NCI-H748 (cell line): ENCODE data around the gene CLEC17A.
"Not testable (repeated sequence)": the region's sequence is repeated elsewhere in the genome, so short reads cannot be mapped to it uniquely, and the experiment has no call there.

Experiments
- DNase-seq: peaks from one replicate; lab custom pipeline; 2025; ENCODE audit not compliant: unreplicated experiment; lab: John Stamatoyannopoulos, UW

CLEC17A gene, protein sequence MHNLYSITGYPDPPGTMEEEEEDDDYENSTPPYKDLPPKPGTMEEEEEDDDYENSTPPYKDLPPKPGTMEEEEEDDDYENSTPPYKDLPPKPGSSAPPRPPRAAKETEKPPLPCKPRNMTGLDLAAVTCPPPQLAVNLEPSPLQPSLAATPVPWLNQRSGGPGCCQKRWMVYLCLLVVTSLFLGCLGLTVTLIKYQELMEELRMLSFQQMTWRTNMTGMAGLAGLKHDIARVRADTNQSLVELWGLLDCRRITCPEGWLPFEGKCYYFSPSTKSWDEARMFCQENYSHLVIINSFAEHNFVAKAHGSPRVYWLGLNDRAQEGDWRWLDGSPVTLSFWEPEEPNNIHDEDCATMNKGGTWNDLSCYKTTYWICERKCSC

GRCh38 chr19:14582894-14583340 is at the start of gene CLEC17A:
Gene CLEC17A, plus strand, starts transcription at chr19:14583084. Its CDS starts 77 bp downstream, at chr19:14583161.
- no peak for DNase-seq

DNA sequence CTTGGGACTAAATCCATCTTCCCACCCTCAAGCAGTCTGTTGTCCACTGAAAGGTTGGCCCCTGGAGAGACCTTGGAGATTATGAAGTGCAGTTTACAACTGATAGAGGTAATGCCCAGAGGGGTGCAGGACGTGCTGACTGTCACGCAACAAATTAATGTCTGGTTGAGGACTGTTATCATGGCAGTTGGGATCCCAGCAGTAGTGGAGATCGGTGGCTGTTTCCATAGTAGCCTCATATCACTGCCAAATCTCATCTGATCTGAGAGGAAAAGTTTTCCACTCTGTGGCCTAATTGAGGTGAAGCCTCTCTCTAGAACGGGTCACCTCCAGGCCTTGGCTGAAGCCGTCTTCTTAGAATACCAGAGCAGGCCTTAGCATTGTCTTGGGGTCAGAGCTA is 49.4 kb upstream of the CLEC17A start:
- no peak for DNase-seq

- no peak for DNase-seq
Measured at GRCh38 chr19:14536926-14537692, 45.8 kb upstream of the CLEC17A start.

- DNase-seq = no peak
Measured at GRCh38 chr19:14540741-14541525, 42.0 kb upstream of the CLEC17A start.

DNA sequence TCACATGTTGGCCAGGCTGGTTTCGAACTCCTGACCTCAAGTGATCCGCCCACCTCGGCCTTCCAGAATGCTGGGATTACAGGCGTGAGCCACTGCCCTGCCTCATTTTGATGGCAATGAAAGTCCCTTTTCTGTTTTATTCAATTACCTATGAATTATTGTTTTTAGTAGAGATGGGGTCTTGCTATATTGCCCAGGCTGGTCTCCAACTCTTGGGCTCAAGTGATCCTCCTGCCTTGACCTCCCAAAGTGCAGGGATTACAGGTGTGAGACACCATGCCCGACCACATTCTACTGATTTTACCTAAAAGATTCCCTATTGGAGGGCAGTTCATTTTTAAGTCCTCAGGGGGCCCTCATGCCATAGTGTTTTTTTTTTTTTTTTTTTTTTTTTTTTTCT is 40.9 kb upstream of the CLEC17A start:
- DNase-seq = not testable (repeated sequence)

GRCh38 chr19:14542711-14543328 is 40.1 kb upstream of the CLEC17A start:
- no peak for DNase-seq

DNA sequence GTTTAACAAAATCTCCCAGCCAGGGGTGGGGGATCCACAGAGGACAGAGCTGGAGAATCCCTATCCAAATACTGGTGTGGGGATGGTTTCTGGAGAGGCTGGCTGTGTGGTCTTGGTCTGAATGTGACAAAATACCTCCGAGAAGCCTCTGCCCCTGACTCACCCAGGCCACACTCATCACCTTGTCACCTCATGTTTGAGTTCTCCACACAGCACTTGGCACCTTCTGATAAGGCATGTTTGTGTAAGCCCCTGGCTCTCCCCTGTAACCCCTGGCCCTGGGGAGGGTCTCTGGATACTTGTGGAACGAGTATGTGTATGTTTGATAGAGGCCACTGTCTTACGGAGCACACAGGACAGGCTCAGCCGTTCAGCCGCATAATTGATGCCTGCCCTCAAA is 38.8 kb upstream of the CLEC17A start:
- no peak for DNase-seq

DNA sequence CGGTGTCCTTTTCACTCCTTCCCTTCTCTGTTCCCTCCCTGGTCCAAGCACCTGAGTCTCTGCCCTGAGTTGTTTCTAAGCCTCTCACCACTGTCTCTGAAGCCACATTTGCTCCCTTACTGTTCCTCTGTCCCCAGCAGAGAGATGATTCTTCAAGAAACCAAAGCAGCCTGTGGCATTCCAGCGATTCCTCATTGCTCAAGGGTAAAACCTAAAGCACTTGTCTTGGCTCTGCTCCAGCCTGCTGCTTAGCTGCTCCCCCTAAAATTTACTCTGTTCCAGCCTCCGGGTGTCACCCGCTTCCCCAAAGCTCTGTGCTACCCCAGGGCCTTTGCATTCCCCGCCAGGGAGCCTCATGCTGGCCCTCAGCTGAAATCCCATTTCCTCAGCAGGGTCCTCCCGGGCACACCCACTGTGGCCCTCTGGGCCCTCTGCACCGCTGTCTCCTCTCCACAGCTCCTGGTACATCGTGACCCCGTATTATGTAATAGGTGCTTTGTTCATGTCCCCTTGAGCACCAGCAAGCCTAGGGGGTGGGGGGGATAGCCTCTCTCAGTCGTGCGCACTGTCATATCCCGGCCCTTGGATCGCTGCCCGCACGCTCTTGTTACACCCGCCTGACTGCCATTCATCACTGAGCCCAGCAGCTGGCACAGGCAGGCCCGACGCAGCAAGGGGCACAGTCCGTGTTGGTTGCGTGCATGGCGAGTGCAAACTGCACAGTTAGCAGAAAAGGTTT is 37.7 kb upstream of the CLEC17A start:
- no peak for DNase-seq

GRCh38 chr19:14545716-14546082 is 37.2 kb upstream of the CLEC17A start:
- DNase-seq = no peak

GRCh38 chr19:14550201-14550754 is 32.6 kb upstream of the CLEC17A start:
- DNase-seq = no peak

DNA sequence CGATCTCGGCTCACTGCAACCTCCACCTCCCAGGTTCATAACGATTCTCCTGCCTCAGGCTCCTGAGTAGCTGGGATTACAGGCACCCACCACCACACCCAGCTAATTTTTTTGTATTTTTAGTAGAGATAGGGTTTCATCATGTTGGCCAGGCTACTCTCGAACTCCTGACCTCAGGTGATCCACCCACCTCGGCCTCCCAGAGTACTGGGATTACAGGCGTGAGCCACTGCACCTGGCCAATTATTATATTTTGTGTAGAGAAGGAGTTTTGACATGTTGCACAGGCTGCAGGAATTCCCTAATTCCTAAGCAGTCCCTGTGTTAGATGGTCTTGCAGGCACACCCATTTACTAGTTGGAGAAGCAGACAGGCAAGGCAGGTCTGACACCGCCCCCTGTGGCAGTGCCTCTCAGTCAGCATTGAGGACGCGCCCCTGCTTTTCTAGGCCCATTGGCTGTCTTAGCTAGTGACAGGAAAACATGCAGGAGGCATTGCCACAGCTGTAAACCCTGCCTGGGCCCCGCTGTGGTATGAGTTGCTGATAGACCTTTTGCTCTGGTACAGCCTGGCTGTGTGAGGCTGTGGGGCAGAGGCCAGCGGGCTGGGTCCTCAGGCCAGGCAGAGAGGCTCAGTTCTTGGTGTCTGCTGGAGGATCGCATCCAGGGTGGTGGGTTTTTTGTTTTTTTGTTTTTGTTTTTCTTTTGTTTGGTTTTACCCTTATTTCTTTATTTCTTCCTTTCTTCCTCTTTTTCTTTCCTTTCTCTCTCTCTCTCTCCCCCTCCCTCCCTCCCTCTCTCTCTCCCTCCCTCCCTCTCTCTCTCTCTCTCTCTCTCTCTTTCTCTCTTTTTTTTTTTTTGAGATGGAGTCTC is 31.5 kb upstream of the CLEC17A start:
- not testable (repeated sequence) for DNase-seq

DNA sequence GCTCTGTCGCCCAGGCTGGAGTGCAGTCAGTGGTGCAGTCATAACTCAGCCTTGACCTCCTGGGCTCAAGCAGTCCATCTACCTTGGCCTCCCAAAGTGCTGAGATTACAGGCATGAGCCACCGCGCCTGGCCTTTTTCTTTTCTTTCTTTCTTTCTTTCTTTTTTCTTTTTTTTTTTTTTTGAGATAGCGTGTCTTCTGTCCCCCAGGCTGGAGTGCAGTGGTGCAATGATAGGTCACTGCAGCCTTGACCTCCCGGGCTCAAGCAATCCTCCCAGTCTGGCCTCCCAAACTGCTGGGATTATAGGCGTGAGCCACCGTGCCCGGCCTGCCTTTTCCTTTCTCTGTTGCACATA is 30.9 kb upstream of the CLEC17A start:
- DNase-seq = not testable (repeated sequence)

DNA sequence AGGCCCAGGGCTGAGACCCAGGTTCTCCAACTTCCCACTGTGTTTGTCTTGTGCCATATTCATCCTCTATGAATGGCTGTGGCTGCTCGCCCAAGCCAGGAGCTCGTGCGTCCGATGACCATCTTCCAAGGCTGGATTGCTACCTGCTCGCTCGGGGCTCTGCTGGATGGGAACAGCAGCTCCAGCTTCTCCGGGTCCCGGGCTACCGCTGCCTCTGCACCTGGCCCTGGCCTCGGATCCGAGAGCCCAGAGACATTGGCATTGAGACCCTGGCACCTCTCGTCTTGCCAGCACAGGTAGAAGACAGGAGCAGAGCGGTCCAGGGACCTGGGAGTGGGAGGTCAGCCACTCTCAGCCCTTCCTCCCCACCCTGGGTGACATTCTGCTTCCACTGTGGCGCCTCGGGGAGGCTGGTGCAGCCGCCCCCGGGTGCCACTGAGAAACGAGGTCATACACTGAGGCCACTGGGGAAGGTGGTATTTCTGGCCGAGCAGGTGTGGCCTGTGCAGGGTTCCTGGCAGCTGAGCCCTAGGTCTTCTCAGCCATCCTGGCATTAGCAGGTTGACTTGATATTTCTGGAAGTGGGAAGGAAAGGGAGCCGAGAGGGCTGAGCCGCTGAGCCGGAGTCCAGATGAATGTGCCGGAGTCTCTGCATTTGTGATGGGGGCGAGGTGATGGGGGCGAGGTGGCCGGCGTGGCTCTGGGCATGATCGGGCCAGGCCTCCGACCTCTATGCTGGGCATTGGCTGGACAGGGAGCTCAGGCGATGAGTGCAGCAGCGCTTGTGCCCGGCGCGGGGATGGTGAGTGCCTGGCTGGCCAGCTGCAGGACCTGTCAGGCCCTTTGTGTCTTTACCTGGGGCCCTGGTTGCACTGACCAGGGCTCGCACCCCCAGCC is 29.6 kb upstream of the CLEC17A start:
- no peak for DNase-seq

DNA sequence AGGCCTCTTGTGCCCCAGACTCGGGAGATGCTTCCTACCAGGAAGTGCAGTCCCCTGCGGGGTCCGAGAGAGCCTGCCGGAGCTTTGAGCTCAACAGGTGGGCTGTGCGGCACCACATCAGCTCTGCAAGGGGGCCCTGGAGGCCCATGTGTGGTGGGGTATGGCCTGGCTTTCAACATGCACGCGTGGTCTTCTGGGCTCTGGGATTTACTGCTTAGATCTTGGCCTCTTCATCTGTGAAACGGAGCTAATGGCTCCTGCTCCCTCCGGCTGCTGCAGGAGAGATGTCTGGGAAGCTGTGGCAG is 29.0 kb upstream of the CLEC17A start:
- DNase-seq = no peak

DNA sequence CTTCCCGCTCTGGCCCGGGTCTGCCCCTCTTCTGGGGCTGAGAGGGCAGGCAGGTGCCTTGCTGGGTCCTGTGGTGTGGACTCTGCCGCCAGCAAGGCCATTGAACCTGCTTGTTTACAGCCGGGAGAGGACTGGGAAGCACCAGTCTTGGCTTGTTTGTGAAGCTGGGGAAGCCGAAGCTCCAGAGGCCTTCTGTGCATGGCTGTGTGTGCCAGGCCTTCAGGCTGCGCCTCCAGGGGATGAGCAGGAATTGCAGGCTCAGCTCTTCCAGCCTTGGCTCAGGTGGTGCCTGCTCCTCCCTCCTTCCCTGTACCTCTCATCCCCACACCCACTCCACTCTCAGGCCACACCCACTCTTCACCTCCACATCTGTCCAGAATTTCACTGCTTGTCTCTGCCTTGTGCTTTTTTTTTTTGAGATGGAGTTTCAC is 28.5 kb upstream of the CLEC17A start:
- DNase-seq = no peak

- DNase-seq = no peak
Measured at GRCh38 chr19:14555918-14556661, 26.8 kb upstream of the CLEC17A start.

- DNase-seq = peak; percentile 14
Measured at GRCh38 chr19:14556662-14557188, 26.2 kb upstream of the CLEC17A start.
